ENCODE data around the gene PLTP.
"Not testable (repeated sequence)": the region's sequence is repeated elsewhere in the genome, so short reads cannot be mapped to it uniquely, and the experiment has no call there.

The PLTP gene

DNA sequence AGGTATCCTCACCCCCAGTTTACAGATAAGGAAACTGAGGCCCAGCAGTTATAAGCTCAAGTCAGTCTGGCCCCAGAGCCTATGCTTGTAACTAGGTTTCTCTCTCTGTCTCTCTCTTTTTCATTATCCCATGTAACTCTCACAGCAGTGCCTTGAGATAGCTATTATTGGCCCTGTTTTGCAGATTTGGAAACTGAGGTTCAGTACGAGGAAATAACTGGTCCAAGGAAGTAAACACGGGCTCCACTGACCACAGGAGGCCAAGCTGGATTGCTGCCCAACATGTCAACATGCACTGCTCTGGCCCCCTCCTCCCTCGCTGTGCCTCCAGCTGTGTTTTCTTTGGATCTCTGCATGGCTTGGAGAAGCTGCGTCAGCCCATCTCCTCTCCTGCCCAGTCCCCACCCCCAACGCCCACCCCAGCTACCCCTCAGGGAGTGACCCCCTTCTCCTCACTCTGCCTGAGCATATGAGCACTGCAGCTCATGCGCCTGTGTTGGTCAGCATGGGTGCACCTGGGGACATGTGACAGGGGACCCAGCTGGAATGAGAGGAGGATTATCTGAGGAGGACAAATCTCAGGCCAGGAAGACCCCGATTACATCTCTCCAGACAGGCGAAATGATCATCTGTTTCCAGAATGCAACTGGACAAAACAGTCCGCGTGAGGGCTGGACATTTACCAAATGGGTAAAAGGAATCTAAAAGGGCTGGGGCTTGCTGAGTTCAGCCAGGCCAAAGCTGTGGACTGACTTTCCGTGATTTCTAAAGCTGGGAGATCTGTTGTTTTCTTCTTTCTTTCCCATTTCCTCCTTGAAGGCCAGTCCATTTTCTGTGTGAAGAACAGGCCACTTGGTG lies 7.8 kb upstream of the PLTP start:
- DNase-seq: peak; percentile 53

GRCh38 chr20:45918779-45919537 lies 7.0 kb upstream of the PLTP start:
- no peak for DNase-seq

DNA sequence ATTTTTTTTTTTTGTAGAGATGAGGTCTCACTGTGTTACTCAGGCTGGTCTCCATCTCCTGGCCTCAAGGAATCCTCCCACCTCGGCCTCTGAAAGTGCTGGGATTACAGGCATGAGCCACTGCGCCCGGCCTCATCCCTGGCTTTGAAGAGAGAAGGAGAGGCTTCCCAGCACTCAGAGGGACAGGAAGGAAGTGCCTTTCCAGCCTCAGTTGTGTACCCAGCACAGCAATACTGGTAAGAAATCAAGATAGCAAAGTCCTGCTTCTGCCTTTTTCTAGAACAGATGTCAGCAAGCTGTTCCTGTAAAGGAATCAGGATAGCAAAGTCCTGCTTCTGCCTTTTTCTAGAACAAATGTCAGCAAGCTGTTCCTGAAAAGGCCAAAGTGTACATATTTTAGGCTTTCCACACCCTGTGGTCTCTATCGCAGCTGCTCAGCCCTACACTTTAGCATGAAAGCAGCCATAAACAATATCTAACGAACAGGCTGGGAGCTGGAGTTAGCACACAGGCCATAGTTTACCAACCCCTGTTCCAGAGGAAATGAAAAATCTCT lies 6.3 kb upstream of the PLTP start:
- no peak for DNase-seq

DNA sequence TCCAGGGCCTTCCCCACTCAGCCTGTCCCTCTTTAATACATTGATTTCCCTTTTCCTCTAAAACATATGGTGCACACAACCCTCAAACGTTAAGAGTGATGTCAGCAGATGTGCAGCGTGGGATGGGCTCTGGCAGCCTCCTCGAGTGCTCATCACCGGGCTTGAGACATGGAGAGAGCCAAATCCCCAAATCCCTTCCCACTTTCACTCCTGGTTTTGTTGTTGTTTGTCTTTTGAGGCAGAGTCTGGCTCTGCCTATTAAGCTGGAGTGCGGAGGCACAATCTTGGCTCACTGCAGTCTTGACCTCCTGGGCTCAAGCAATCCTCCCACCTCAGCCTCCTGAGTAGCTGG lies 5.8 kb upstream of the PLTP start:
- DNase-seq: peak; percentile 24

- DNase-seq: no peak
Measured at GRCh38 chr20:45913116-45913515, 1.2 kb upstream of the PLTP start.

- no peak for DNase-seq
Measured at GRCh38 chr20:45912344-45912682, 358 bp upstream of the PLTP start.

- DNase-seq: peak; percentile 100
Measured at GRCh38 chr20:45910670-45911485, 1.1 kb downstream of the PLTP start.

GRCh38 chr20:45909817-45910669 lies 1.9 kb downstream of the PLTP start:
- no peak for DNase-seq

GRCh38 chr20:45909336-45909808 lies 2.6 kb downstream of the PLTP start:
- DNase-seq: no peak

GRCh38 chr20:45908084-45908483 lies 3.9 kb downstream of the PLTP start:
- DNase-seq: no peak

GRCh38 chr20:45907219-45907948 lies 4.6 kb downstream of the PLTP start:
- DNase-seq: no peak

DNA sequence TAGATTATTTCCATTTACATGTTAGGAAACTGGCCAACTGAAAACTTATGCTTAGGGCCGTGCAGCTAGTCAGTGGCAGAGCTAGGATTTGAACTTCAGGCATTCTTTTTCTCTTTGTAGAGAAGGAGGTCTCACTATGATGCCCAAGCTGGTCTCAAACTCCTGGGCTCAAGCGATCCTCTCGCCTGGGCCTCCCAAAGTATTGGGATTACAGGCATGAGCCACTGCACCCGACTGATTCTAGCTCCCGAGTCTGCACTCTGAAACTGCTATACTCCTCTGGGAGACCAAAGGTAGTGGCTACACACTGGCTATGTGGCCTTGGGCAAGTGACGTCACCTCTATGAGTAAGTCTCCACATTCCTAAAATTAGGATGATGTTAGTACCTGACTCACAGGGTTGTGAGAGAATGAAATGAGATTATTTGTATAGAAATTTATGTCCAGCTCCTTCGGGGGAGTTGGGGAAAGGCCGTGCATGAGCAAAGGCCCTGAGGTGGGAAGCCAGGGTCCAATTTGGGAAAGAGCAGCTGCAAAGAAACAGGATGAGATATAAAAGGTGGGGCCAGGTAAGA lies 6.4 kb downstream of the PLTP start:
- DNase-seq: peak; percentile 61

DNA sequence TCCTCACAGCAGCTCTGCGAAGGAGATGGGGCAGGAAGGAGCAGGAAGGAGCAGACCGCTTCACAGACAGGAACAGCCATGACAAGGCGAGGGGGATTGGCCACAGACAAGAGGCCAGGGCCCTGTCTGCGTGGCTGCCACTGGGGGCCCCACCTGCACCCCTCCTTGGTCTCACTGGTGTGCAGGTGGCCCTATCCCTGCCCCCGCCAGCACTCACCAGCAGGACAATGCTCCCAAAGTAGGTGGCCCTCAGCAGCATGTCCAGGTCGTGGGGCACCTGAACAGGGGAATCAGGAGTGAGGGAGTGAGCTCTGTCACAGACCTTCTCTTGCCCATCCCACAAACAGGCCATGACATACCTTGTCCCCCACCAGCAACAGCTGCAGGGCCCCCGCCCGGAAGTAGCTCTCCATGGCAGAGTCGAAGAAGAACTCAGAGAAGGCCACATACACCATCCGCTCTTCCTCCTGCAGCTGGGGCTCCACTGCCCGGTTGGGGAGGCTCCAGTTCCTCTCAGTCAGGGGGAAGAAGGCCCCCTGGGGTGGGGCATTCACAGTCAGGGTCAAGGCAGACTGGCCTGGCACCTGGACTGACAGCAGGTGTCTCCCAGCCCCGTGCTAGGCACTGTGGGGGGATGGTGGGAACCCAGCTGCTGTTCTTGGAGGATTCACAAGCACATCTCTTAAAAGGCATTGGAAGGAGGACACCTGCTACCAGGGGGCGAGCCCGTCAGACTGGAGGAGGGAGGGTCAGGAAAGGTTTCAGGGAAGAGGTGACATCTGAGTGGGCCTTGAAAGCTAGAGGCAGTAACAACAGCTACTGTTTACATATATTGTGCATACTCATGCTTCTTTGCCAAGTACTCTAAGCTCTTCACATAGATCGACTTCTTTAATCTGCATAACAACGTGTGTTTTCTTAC lies 7.1 kb downstream of the PLTP start:
- DNase-seq: no peak

DNA sequence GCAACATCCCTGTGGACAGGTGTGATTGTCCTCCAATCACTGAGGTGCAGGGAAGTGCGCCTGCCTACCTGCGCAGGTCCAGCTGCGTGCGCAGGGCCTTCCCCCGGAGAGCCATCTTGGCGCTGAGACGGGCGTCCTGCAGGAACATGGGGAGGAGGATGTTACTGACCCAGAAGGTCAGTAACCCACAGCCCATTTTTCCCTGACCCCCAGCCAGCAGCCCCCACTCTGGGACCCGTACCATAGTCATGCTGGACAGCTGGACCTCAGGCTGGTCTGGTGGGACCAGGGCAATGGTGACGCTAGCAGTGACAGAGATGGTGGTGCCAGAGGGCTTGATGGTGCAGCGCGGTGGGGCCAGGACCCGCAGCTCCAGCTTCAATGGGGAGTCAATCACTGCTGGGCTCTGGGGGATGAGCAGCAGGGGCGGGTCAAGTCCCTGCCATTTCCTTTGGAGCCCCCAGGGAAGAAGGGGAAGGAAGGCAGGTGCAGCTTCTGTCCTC lies 9.7 kb downstream of the PLTP start:
- no peak for DNase-seq

- not testable (repeated sequence) for DNase-seq
Measured at GRCh38 chr20:45901332-45901731, 10.6 kb downstream of the PLTP start.

- DNase-seq: no peak
Measured at GRCh38 chr20:45899046-45899835, 12.7 kb downstream of the PLTP start.

- DNase-seq: no peak
Measured at GRCh38 chr20:45898285-45898684, 13.7 kb downstream of the PLTP start.

DNA sequence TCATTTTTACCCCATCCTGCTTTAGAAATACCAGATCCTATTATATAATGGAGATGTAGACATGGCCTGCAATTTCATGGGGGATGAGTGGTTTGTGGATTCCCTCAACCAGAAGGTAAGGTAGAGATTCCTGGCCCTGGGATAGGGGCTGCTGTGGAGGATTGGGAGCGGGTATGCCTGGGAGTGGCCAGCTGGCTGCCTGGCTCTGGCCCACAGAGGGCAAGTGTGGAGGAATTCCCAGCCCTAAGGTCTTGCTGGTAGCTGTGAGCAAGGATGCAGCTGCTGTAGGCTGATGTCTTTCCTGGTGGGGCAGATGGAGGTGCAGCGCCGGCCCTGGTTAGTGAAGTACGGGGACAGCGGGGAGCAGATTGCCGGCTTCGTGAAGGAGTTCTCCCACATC lies 14.3 kb downstream of the PLTP start:
- no peak for DNase-seq

GRCh38 chr20:45897289-45897688 lies 14.7 kb downstream of the PLTP start:
- no peak for DNase-seq
